ENCODE data around the gene STAMBPL1. TPM values are rescaled to one million over a fixed set of nuclear protein-coding genes. Genes with fewer than 3 reads are reported as not detected.
A peak's percentile ranks its signal among the peaks of the same experiment; 100 is the strongest.
"Not testable (repeated sequence)": the region's sequence is repeated elsewhere in the genome, so short reads cannot be mapped to it uniquely, and the experiment has no call there.

STAMBPL1 gene
- total RNA-seq, 1 donor from 2014 or later = 1.6 TPM

- Mint-ChIP-seq H3K27me3 (ENCODE audit: low read depth) (peaks cover 7% of the 10 kb centered on the region), H3K36me3 (ENCODE audit: low read depth) (no peaks in the 10 kb centered on the region), H3K4me3 (ENCODE audit: unreplicated experiment) (peak overlapping the region; percentile 90), H3K4me1 (ENCODE audit: low read depth) (peaks cover 33% of the 10 kb centered on the region), H3K27ac (ENCODE audit: unreplicated experiment) (peak overlapping the region; percentile 72), H3K9me3 (ENCODE audit: low read depth) (no peaks in the 10 kb centered on the region)
- DNase-seq (ENCODE audit: low spot score) = peak; percentile 88
- TF ChIP-seq CTCF (IDR thresholded peaks at IDR 0.05) = peak; percentile 67
These were observed 434 bp downstream of the STAMBPL1 start for GRCh38 chr10:88880282-88881076.

GRCh38 chr10:88881320-88881719, 1.3 kb downstream of the STAMBPL1 start:
- Mint-ChIP-seq H3K36me3 (ENCODE audit: low read depth) (no peaks in the 10 kb centered on the region), H3K4me3 (ENCODE audit: unreplicated experiment) (peak overlapping the region; percentile 90), H3K4me1 (ENCODE audit: low read depth) (peaks cover 33% of the 10 kb centered on the region), H3K27ac (ENCODE audit: unreplicated experiment) (no peak overlapping the region), H3K27me3 (ENCODE audit: low read depth) (peaks cover 7% of the 10 kb centered on the region), H3K9me3 (ENCODE audit: low read depth) (no peaks in the 10 kb centered on the region)
- DNase-seq (ENCODE audit: low spot score) = no peak
- no peak for TF ChIP-seq CTCF (IDR thresholded peaks at IDR 0.05)

- peaks cover under 1% of the 10 kb centered on the region for H3K27me3 Mint-ChIP-seq (ENCODE audit: low read depth)
- no peaks in the 10 kb centered on the region for H3K9me3 Mint-ChIP-seq (ENCODE audit: low read depth)
- no peak for TF ChIP-seq CTCF (IDR thresholded peaks at IDR 0.05)
- H3K27ac Mint-ChIP-seq (ENCODE audit: unreplicated experiment) = peak overlapping the region; percentile 83
- H3K4me3 Mint-ChIP-seq (ENCODE audit: unreplicated experiment) = no peak overlapping the region
- peaks cover 33% of the 10 kb centered on the region for H3K4me1 Mint-ChIP-seq (ENCODE audit: low read depth)
- H3K36me3 Mint-ChIP-seq (ENCODE audit: low read depth) = no peaks in the 10 kb centered on the region
- DNase-seq (ENCODE audit: low spot score) = no peak
These were observed 2.0 kb downstream of the STAMBPL1 start for GRCh38 chr10:88881922-88882645.

GRCh38 chr10:88882646-88883447, 2.8 kb downstream of the STAMBPL1 start:
- Mint-ChIP-seq H3K27ac (ENCODE audit: unreplicated experiment) (peak overlapping the region; percentile 83), H3K4me1 (ENCODE audit: low read depth) (peaks cover 33% of the 10 kb centered on the region)
- DNase-seq (ENCODE audit: low spot score); H3K4me3 Mint-ChIP-seq (ENCODE audit: unreplicated experiment); H3K27me3 Mint-ChIP-seq (ENCODE audit: low read depth); H3K36me3 Mint-ChIP-seq (ENCODE audit: low read depth); H3K9me3 Mint-ChIP-seq (ENCODE audit: low read depth): not testable (repeated sequence)

GRCh38 chr10:88883448-88883809, 3.4 kb downstream of the STAMBPL1 start:
- Mint-ChIP-seq H3K4me3 (ENCODE audit: unreplicated experiment) (no peak overlapping the region), H3K36me3 (ENCODE audit: low read depth) (no peaks in the 10 kb centered on the region), H3K9me3 (ENCODE audit: low read depth) (no peaks in the 10 kb centered on the region), H3K4me1 (ENCODE audit: low read depth) (peaks cover 33% of the 10 kb centered on the region), H3K27me3 (ENCODE audit: low read depth) (no peaks in the 10 kb centered on the region), H3K27ac (ENCODE audit: unreplicated experiment) (no peak overlapping the region)
- TF ChIP-seq CTCF (IDR thresholded peaks at IDR 0.05) = no peak
- no peak for DNase-seq (ENCODE audit: low spot score)
